HL-60/S4 treated with phorbol 12-myristate 13-acetate at 8.2 ng/mL for 4 days and 3 days (cell line): ENCODE data around the gene PDE11A.

ENCODE experiments used
- in situ Hi-C: fragments of 300-500 bp; cut with MboI; formaldehyde crosslinking; loops from 2 replicates; pipeline ENCODE4 v1.15.0; 2022; ENCODE audit warnings: low sequenced_read_pairs

Gene PDE11A

DNA sequence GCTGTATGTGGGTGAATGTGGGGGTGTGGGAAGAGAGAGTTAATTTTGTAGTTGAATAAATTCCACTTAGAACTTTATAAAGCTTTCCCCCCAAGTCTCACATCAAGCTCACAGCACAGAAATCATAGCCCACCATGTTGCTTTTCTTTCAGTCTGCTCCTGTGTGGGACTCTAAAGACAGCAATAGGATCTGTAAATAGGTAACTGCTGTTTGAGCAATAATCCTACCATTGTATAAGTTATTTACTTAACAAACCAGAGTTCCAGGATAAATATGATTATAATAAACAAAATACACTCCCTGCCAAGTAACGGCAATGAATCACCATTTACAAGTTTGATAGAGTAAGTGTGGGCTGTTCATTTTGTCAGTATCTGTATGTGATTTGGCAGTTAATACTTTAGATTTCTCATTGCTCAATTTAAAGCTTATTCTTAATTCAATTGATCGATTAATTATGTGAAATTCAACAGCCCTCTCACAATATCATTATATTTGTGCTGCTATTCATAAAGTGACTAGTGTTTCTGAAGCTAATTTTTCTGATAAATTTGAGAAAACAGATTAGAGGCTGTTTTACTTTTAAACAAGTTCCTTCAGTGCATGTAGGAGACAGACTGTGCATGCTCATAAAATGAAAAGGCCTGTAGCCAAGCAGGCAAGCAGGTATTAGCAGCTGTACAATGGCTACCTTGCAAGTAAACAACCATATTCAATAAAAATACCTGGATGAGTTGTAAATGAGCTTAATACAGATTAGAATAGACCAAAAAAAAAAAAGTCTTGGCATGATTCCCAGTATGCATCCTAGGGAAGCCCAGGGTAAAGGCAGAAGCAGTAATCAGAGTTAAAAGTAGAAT lies 142.7 kb downstream of the PDE11A start:
- in situ Hi-C loops, result no loop called here

DNA sequence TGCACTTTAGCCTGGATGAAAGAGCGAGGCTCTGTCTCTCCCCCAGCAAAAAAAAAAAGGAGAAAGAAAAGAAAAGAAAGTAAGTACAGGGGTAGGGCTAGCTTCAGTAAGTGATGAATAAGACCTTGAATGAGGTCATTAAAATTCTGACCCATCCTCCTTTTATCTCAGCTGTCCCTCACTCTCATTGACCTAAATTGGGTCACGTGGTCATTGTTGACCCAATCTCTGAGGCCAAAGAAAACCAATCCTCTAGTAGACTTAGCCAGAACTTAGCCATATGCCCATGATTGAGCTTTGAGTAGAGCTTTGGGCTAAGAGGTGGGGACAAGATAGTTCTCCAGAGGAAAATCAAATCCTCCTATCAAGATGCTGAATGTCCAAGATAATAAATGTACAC lies 149.3 kb downstream of the PDE11A start:
- in situ Hi-C loops, result no loop called here

DNA sequence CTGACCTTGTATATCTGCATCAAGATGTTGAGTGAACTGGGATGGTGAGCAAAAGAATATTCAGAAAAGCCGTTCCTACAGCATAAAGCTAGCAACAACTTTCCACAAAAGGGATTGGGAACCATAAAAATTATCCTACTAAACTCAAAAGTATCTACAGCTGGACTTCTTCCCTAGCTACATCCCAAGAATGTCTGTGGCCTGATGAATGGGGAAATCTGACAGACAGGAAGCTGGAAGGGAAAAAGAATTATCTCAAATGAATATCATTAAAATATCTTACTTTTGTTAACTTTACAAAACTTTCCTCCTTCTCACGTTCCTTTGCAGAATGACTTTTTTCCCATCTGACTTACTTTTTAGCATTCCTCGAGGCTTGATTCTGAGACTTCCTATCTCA lies 150.9 kb downstream of the PDE11A start:
- in situ Hi-C loops, result no loop called here

DNA sequence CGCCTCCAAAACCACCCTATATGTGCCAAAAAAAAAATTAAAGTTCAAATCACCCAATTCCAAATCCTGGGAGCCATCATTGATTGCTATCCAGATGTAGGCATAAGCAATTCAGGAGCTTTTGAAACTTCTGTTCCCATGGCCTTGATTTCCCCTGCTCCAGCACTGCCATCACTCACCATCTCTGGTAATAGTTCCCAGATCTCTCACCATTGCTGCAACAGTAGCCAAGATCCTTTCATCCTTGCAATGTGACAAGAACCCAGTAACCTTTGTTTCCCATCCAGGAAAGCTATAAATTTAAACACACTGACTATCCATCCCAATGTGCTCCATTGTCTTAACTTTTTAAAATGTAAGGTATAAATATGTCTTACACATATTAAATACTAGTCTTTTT lies 155.4 kb downstream of the PDE11A start:
- in situ Hi-C loops, result no loop called here

DNA sequence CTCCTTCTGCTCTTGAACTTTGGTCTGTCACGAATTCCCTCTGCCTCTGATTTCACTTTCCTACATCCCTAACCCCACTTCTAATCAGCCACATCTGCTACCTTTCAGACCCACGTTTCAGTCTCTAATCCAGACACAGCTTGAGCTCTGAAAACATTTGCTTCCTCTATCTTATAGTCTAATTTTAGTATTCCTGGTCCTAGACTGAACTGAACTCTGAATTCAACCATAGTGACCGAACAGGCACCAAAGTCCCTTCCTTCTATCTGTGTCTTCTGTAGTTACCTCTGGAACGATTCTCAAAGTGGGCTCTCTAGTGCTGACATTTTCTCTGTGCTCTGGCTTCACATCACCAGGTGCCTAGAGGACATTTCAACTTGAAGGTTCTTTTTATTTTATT lies 156.2 kb downstream of the PDE11A start:
- in situ Hi-C loops, result no loop called here

DNA sequence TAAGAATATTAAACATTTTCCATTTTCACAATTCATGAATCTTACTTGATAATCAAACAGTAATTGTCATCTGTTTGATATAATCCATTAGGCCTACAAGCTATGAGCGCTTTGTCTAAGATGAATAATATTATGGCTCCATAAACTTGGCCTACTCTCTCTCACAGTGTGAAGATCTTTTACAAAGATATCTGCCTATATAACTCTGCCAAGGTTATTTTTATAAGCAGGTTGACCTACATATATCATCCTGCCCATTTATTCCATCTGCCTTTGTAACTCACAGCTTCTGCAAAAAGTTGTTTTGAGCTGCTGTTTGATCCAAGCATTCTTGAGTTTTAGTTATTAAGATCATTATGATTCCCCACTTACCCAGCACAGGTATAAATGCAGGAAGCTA lies 158.3 kb downstream of the PDE11A start:
- in situ Hi-C loops, result no loop called here

DNA sequence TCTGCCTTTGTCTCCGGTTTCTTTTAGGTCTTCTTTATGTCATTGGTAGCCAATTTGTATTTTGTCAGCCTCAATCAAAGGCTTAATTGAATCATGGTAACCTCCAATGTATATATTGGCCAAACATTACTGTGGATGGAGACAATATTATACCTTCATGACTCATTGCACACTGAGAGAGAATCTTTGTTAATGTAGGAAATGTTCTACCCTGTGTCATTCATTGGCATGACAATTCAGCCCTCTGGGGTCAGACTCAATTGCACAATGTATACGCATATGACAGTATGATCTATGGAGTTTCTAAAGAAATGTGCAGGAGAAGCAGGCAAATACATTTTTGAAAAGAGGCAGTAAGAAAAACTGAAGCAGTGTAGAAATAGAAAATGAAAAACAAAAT lies 162.6 kb downstream of the PDE11A start:
- in situ Hi-C loops, result no loop called here

DNA sequence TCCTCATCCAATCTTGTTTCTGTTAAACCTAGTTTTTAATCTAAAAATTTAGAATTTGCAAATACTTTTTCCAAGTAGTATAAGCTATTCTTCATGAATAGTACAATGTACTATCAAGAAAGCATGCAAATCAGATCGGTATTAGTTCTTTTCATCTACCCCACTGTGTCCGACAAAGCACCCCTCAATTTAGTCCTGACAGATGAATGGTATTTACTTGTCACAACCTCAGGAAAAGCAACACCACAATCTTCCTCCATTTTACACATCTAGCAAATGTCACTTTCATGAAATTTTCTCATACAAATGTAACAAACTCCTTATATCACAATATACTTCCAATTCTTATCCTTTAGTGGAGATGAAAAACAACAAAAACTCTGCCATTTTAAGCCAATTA lies 163.8 kb downstream of the PDE11A start:
- in situ Hi-C loops, result no loop called here

DNA sequence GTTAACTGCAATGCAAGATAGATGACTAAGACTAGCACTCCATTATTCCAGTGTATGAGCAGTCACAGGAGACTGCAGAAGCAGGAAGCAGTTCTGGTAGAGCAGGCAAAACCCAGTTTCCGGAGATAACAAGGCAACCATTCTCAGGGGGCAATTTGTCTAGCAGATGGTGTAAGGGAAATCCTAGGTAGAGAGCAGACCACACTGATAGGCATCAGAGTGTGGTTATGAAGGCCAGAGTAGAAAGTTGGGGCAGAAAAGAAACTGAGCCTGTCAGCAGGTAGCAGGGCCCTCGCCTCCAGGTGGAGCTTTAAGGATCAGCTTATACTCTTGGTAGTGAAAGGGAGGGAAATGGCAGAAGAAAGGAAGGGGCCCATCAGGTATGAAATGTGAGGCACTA lies 164.4 kb downstream of the PDE11A start:
- in situ Hi-C loops, result no loop called here

DNA sequence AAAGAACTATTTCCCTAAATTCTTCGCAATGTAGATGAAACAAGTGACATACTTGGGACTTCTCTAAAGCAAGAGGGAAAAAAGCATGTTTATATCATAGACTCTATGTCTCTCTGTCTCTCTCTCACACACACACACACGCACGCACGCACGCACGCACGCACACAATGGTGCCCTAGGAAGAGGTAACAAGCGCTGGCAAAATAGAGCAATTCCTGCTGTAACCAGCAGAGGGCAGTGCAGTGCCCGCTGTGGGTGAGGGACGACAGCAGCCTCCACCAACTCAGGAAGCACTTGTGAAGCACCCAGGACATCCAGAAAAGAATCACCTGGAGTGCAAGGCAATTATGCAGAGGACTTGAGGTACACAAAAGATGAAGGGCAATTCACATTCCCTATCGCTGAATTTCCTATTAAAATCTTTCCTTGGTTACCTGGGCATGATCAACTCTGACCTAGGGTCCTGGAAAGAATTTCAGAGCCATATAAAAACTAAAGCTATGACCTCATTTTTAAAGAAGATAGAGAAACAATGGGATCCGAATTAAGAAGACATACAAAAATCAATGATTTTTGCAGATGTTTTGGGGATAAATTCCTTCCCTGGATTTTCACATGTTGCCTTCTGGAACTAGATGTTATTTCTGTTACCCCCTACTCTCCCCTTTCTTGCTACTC lies 166.4 kb downstream of the PDE11A start:
- in situ Hi-C loops, result no loop called here

DNA sequence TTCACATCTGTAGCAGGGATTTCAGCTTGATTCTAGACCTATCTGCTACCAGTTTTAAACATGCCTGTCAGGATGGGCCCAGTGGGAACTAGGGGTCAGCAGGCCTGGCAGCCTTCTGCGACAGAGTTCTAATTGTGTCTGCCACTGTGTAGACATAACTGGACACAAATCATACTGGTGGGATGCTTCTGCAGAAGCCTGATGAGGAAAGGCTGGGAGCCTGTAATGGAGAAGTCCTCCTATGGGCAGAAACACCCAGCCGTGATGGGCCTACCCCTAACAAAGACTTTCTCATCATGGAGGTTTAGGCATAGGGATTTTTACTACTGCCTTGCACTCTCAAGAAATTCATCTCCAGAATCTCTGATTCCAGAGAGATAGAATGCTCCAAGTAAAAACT lies 166.9 kb downstream of the PDE11A start:
- in situ Hi-C loops, result no loop called here

DNA sequence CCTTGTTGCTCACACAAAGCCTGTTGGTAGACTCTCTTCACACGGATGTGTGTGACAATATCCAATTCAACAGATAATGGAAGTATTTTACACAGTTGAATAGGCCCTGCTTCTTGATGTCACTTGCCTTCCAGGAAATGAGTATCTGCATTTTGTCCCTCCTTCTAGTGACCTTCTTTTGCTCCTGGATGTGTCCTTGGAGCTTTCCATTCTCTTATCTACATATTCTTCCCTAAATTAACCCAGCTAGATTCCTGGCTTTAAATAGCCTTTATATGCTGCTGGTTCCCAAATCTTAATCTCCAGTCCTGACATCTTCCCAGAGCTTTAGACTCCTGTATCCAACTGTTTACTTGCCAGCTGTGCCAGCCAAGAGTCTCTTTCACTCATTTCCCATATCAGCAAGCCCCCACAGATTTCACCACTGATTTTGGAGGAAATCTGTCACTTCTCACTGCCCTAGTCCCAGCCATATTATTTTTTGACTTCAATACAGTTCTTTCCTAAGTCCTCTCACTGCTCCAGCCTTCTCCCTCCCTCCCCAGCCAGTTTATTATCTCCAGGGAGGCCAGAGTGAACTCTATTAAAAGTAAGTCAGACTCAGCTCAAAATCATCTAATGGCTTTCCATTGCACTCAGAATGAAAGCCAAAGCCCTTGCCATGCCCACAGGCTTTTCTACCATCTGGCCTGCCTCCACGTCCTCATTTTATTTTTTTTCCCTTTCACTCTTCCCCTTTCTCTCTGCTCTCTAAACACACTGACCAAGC lies 170.0 kb downstream of the PDE11A start:
- in situ Hi-C loops, result no loop called here

DNA sequence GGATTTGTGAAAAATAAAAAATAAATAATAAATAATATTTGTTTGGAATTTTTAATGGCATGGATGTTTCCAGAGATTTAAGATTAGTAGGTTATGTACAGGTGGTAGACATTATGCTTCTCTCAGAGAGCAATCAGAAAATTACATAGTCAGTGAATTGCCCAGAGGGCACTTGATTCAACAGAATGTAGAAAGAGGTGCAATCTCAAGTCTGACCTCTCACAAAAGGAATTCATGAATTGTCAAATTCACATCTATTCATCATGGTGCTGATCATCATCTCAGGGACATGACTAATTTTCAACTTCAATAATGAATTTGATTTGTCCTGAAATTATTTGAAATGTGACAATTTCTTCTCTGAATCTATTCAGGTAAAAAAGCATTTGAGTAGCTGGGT lies 172.5 kb downstream of the PDE11A start:
- in situ Hi-C loops, result no loop called here

DNA sequence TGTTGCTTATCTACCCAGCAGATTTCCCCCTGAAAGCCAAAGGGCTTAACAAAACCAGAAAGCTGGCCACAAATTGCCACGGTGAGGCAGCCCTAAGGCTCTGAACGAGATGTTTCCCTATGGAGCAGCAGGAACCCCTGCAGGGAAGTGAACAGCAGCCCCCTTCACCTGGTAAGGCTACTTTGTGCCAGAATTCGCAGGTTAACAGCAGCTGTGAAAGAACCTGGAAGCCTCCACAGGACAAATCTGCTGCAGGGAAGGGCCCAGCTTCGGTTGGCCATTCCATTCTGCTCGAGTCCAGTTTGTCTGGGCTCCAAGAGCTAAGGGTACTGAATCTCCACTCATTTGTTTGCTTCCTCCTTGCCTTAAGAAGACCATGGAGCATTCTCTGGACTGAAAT lies 175.3 kb downstream of the PDE11A start:
- in situ Hi-C loops, result no loop called here

DNA sequence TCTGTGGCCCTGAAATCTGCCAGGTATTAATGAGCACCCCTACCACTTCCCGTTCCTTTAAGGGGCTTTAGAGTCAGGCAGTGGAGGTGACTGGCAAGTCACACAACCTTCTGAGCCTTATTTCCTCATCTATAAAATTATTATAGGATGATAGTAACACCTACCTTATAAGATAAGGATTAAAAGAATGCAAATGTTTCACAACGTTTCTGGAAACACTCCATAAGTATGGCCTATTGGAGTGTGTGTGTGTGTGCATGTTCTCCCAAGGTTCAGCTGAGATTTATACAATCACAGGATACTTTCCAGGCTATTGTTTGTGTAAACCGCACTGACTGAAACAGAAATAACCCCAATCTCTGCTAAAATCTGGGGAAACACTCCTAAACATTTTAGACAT lies 176.0 kb downstream of the PDE11A start:
- in situ Hi-C loops, result no loop called here

DNA sequence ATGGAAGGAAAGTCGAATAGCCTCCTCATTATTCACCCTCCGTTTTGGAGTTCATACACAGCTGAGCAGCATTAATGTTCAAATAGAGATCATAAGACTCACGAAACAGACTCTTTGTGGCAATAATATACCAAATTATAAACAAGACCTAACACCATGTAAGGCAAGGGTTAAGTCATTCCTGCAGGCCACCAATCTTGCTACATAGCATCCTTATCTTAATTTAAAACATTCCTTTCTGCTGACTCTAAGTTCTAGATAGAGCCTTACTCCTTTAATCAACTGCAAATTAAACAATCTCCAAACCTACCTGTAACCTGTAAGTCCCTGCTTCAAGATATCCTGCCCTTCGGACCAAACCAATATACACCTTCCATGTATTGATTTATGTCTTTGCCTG lies 178.0 kb downstream of the PDE11A start:
- in situ Hi-C loops, result no loop called here

DNA sequence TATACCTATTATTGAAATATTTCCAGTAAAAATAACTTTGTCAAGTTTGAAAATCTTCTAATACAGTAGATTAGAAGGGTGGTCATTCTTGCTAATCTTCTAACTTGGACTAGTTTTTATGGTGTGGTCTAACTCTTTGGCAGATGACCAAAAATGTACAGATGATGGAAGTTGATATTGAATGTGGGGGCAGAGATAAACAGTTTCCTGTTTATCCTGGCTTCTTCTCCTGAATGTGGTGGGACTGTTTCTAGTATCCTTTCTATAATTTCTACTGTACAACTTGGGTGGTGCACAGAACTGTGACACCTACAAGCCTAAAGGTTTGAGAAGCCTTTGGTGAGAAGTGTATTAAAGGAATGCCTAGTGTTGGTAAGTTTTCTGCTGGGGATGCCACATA lies 178.7 kb downstream of the PDE11A start:
- in situ Hi-C loops, result no loop called here

DNA sequence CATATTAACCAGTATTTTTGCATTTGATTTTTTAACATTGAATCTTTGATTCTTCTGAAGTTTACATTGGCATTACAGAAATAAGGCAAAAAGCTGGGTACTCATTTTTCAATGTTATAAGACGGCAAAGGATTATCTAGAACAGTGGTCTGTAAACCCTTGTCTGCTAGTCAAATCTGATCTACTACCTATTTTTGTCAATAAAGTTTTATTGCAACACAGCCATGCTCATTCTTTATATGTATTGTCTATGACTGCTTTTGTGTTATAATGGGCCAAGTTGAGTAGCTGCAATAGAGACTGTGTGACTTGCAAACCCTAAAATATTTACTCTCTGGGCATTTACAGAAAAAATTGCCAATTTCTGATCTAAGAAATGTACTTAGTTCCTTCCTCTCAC lies 181.0 kb downstream of the PDE11A start:
- in situ Hi-C loops, result no loop called here

DNA sequence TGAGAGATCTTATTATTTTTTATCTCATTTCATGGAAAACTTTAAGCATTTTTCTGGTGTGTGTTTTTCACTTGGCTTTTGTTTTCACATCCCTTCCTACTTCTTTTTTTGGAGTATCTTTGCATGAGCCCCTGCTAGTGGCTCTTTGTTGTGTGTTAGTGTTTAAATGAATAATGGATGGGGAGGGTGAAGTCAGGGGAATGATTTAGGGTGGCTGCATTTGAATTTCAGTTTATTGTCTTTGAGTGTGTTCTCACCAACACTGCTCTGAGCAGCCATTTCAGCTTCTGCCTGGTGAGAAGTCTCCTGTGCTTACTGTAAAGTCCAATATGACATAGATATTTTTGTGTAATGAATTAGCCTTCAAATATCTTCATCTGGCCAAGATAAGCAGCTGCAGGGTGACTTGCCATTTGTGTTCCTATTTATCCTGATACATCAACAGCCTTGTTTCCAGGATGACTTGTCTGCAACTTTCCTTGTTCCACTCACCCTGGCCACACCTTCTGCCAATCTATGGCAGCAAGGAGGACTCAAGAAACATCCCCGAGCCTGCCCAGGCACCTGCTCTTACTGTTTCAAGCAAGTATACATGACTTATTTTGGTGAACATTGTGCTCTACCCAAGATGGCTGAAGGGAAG lies 182.6 kb downstream of the PDE11A start:
- in situ Hi-C loops, result no loop called here

DNA sequence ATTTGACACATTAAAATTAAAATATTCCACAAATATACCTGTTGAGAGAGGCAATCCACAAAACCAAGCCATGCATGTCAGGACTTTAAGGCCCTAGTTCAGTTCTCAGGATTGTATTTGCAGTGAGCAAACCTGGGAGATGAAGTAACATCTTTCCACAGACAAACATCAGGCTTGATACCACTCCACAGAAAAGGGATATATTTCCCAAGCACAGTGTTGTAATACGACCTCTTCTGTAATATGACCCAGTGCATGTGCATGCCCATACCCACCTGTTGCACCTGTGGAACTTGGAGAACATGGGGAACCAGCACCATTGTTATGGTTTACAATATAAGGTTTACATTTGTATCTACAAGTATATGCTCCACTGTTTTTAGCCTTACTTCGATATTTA lies 184.0 kb downstream of the PDE11A start:
- in situ Hi-C loops, result no loop called here

DNA sequence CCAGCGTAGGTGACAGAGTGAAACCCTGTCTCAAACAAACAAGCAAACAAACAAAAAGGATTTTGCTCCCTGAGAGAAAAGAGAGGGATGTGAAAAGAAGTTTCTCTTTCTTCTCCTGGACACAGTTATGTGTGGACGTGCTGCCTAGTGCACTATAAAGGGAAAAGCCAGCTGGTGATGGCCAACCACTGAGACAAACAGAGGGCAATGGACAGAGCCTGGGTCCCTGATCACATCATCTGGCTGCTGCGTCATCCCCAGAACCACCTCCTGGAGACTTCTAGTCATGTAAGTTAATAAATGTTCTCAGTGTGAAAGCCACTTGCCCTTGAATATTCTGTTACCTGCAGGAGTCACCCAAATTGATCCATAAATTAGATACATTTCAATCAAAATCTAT lies 184.9 kb downstream of the PDE11A start:
- in situ Hi-C loops, result no loop called here
